ENCODE results near the gene SNAP29. TPM values are rescaled to one million over a fixed set of nuclear protein-coding genes. Genes with fewer than 3 reads are reported as not detected.
"Not testable (repeated sequence)": the region's sequence is repeated elsewhere in the genome, so short reads cannot be mapped to it uniquely, and the experiment has no call there.

Gene SNAP29
- total RNA-seq, 1 donor: 11.5 TPM

DNA sequence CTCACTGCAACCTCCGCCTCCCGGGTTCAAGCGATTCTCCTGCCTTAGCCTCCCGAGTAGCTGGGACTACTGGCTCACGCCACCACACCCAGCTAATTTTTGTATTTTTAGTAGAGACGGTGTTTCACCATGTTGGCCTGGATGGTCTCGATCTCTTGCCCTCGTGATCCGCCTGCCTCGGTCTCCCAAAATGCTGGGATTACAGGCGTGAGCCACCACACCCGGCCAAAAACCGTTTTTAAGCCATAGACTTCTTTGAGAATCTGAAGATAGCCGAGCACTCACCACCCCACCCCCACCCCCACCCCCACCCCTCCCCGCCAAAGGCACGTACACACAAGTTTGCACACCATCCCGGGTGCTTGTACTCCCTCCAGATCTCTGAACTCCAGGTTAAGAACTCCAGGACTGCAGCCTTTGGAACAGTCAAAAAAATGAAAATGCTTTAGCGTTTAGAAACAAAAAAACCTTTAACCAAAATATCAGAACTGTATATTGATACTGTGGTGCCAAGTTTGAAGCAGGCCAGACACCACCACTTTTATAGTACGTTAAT lies 59.9 kb downstream of the SNAP29 start:
- Histone ChIP-seq H3K9me3 (ENCODE audit: low read depth, low read length) (no peaks in the 10 kb centered on the region), H3K4me1 (ENCODE audit: insufficient read depth, low read length) (peaks cover 51% of the 10 kb centered on the region), H3K4me3 (ENCODE audit: low read length) (peak overlapping the region; percentile 95), H3K27me3 (ENCODE audit: insufficient read depth, low read length) (no peaks in the 10 kb centered on the region)

DNA sequence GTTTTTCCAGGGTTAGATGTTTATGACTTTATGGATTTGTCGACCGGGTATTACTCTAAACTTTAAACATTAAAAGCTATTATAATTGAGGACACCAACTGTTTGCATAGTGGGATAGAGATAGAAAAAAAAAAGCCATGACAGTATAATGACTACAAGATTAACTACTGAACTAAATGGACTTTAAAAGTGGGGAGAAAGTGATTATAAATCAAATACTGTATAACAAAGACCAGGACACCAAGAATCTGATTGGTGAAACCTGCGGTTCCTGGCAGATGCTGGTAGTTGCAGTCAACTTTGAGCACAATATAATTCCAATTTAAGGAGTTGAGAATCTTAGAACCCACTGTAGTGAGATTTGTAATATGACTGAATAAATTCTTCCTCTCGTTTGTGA lies 60.9 kb downstream of the SNAP29 start:
- no peaks in the 10 kb centered on the region for H3K9me3 ChIP-seq (ENCODE audit: low read depth, low read length)
- no peaks in the 10 kb centered on the region for H3K27me3 ChIP-seq (ENCODE audit: insufficient read depth, low read length)
- peaks cover 58% of the 10 kb centered on the region for H3K4me1 ChIP-seq (ENCODE audit: insufficient read depth, low read length)
- H3K4me3 ChIP-seq (ENCODE audit: low read length): no peak overlapping the region

DNA sequence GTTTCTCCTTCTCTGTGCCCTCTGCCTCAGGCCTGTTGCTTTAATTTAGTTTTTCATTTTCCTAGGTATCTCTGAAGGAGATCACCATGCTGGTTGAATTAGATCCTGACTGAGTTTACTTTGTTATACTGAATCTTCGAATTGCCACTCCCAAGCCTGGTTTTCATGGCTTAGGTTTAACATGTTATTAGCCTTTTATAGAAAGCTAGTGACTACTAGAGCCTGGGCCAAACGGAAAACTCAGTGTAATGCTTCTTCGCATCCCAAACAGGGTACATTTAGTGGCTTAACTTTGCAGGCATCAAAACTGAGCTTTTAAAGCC lies 62.0 kb downstream of the SNAP29 start:
- Histone ChIP-seq H3K9me3 (ENCODE audit: low read depth, low read length) (no peaks in the 10 kb centered on the region), H3K4me3 (ENCODE audit: low read length) (peak overlapping the region; percentile 1), H3K4me1 (ENCODE audit: insufficient read depth, low read length) (peaks cover 70% of the 10 kb centered on the region), H3K27me3 (ENCODE audit: insufficient read depth, low read length) (no peaks in the 10 kb centered on the region)

DNA sequence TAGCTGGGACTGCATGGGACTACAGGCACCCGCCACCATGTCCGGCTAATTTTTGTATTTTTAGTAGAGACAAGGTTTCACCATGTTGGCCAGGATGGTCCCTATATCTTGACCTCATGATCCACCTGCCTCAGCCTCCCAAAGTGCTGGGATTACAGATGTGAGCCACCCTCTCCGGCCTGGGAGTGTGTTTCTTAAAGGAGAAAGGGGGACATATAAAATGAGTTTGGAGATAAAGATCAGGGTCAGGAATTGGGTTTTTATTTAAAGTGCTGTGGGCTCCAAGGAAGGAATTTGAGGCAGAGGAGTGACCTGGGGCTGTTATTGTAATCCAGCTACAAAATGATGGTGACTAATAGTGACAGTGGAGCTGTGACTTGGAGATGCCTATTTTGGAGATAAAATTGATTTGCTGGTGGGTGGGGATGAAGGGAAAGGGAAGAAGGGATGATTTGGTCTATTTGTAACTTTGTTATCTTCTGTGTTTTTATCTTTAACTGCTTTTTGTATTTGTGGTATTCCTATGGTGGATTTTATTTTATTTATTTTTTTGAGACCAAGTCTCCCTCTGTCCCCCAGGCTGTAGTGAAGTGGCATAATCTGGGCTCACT lies 63.4 kb downstream of the SNAP29 start:
- Histone ChIP-seq H3K4me3 (ENCODE audit: low read length) (no peak overlapping the region), H3K4me1 (ENCODE audit: insufficient read depth, low read length) (peaks cover 74% of the 10 kb centered on the region), H3K27me3 (ENCODE audit: insufficient read depth, low read length) (no peaks in the 10 kb centered on the region), H3K9me3 (ENCODE audit: low read depth, low read length) (no peaks in the 10 kb centered on the region)

DNA sequence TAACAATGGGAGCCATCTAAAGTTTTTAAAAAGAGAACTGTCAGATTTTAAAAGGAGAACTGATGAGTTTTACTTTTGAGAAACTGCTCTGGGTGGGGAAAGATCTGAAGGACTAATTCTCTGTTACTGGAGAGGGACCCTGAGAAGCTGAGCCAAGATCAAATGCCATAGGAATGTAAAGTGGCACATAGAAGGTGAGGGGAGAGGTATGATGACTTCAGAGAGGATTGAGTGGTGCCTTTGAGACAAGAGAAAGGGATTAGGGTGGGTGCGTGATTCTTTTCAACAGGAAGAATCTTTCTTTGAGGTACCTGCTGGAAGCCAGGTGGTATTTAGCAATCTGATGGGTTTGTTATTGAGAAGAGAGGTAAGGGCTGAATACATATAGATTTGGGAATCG lies 67.4 kb downstream of the SNAP29 start:
- Histone ChIP-seq H3K4me1 (ENCODE audit: insufficient read depth, low read length) (peaks cover 70% of the 10 kb centered on the region), H3K4me3 (ENCODE audit: low read length) (no peak overlapping the region), H3K9me3 (ENCODE audit: low read depth, low read length) (no peaks in the 10 kb centered on the region), H3K27me3 (ENCODE audit: insufficient read depth, low read length) (no peaks in the 10 kb centered on the region)

DNA sequence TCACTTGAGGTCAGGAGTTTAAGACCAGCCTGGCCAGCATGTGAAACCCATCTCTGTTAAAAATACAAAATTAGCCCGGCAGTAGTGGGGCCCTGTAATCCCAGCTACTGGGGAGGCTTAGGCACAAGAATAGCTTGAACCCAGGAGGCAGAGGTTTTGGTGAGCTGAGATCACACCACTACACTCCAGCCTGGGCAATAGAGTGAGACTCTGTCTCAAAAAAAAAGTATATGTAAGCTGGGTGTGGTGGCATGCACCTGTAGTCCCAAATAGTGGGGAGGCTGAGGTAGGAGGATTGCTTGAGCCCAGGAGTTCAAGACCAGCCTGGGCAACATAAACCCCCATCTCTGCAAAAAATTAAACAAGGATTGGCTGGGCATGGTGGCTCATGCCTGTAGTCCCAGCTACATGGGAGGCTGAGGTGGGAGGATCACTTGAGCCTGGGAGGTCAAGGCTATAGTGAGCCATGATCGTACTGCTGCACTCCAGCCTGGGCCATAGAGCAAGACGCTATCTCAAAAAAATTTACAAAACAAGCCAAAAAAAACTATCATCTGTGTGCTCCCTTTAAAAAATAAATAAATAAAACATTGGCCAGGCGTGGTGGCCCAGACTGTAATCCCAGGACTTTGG lies 69.2 kb downstream of the SNAP29 start:
- H3K9me3 ChIP-seq (ENCODE audit: low read depth, low read length): no peaks in the 10 kb centered on the region
- peaks cover 56% of the 10 kb centered on the region for H3K4me1 ChIP-seq (ENCODE audit: insufficient read depth, low read length)
- no peaks in the 10 kb centered on the region for H3K27me3 ChIP-seq (ENCODE audit: insufficient read depth, low read length)
- no peak overlapping the region for H3K4me3 ChIP-seq (ENCODE audit: low read length)

DNA sequence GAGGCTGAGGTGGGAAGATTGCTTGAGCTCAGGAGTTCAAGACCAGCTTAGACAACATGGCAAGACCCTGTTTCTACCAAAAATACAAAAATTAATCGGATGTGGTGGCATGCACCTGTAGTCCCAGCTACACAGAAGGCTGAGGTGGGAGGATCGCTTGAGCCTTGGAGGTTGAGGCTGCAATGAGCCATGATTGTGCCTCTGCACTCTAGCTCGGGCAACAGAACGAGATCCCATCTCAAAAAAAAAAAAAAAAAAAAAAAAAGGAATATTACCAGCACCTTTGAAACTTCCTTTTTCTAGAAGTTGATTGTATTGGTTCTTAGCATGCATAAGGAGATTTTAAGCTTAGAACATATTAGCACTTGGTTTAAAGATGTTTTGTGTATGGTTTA lies 69.8 kb downstream of the SNAP29 start:
- Histone ChIP-seq H3K4me1 (ENCODE audit: insufficient read depth, low read length) (peaks cover 54% of the 10 kb centered on the region), H3K4me3 (ENCODE audit: low read length) (no peak overlapping the region), H3K9me3 (ENCODE audit: low read depth, low read length) (no peaks in the 10 kb centered on the region), H3K27me3 (ENCODE audit: insufficient read depth, low read length) (no peaks in the 10 kb centered on the region)

DNA sequence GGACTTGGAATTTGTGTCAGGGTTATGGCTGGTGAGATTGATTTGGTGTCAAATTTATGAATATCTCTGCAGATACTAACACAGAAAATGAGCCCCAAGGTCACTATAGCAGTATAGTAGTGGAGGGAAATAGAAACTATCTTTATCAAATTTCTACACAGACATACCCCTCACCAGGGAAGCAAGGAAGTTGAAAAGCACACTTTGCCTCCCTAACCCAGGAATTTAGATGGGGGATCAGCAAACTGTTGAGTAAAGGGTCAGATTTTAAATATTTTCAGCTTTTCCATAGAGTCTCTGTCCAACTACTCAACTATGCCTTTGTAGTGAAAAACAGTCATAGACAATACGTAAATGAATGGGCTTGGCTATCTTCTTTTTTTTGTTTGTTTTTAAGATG lies 71.2 kb downstream of the SNAP29 start:
- peaks cover 42% of the 10 kb centered on the region for H3K4me1 ChIP-seq (ENCODE audit: insufficient read depth, low read length)

DNA sequence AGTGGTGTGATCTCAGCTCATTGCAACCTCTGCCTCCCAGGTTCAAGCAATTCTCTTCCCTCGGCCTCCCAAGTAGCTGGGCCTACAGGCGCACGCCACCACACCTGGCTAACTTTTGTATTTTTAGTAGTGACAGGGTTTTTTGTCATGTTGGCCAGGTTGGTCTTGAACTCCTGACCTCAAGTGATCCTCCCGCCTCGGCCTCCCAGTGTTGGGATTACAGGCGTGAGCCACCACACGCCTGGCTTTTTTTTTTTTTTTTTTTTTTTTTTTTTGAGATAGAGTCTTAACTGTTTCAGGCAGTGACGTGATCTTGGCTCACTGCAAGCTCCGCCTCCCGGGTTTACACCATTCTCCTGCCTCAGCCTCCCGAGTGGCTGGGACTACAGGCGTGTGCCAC lies 71.6 kb downstream of the SNAP29 start:
- not testable (repeated sequence) for H3K27me3 ChIP-seq (ENCODE audit: insufficient read depth, low read length); H3K9me3 ChIP-seq (ENCODE audit: low read depth, low read length); H3K4me3 ChIP-seq (ENCODE audit: low read length)
- H3K4me1 ChIP-seq (ENCODE audit: insufficient read depth, low read length): peaks cover 38% of the 10 kb centered on the region

More for the DNA sequence above, 71.2 kb downstream of the SNAP29 start:
- H3K9me3 ChIP-seq (ENCODE audit: low read depth, low read length): no peaks in the 10 kb centered on the region
- H3K27me3 ChIP-seq (ENCODE audit: insufficient read depth, low read length): no peaks in the 10 kb centered on the region
- H3K4me3 ChIP-seq (ENCODE audit: low read length): no peak overlapping the region

DNA sequence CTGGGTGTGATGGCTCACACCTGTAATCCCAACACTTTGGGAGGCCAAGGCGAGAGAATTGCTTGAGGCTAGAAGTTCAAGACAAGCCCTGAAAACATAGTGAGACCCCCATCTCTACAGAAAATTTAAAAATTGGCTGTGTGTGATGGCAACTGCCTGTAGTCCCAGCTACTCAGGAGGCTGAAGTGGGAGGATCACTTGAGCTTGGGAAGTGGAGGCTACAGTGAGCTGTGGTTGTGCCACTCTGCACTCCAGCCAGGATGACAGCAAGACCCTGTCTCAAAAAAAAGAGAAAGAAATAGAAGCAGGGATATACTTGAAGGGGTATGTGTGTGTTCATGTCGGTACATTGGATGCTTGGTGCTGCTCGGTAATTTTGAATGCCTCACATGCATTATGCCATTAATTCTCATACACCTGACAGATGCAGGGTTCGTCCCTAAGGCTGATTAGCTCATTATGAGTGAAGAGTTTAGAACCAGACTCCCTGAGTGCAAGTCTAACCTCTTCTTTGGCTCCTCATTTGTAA lies 72.4 kb downstream of the SNAP29 start:
- H3K9me3 ChIP-seq (ENCODE audit: low read depth, low read length): no peaks in the 10 kb centered on the region
- H3K4me1 ChIP-seq (ENCODE audit: insufficient read depth, low read length): peaks cover 30% of the 10 kb centered on the region
- no peak overlapping the region for H3K4me3 ChIP-seq (ENCODE audit: low read length)
- no peaks in the 10 kb centered on the region for H3K27me3 ChIP-seq (ENCODE audit: insufficient read depth, low read length)

DNA sequence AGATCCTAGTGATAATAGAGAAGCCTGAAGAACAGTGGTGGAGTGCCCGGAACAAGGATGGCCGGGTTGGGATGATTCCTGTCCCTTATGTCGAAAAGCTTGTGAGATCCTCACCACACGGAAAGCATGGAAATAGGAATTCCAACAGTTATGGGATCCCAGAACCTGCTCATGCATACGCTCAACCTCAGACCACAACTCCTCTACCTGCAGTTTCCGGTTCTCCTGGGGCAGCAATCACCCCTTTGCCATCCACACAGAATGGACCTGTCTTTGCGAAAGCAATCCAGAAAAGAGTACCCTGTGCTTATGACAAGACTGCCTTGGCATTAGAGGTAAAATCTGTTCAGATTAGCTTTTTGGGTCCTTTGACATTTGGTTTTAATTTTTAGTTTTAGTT lies 75.1 kb downstream of the SNAP29 start:
- H3K4me1 ChIP-seq (ENCODE audit: insufficient read depth, low read length): peaks cover 20% of the 10 kb centered on the region
- H3K27me3 ChIP-seq (ENCODE audit: insufficient read depth, low read length): no peaks in the 10 kb centered on the region
- no peaks in the 10 kb centered on the region for H3K9me3 ChIP-seq (ENCODE audit: low read depth, low read length)
- no peak overlapping the region for H3K4me3 ChIP-seq (ENCODE audit: low read length)

DNA sequence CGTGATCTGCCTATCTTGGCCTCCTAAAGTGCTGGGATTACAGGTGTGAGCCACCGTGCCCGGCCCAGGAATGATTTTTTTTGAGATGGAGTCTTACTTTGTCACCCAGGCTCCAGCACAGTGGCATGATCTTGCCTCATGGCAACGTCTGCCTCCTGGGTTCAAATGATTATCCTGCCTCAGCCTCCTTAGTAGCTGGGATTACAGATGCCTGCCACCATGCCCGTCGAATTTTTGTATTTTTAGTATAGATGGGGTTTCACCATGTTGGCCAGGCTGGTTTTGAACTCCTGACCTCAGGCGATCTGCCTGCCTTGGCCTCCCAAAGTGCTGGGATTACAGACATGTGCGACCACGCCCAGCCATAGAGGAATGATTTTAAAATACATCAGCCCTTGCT lies 76.2 kb downstream of the SNAP29 start:
- peaks cover 20% of the 10 kb centered on the region for H3K4me1 ChIP-seq (ENCODE audit: insufficient read depth, low read length)
- H3K27me3 ChIP-seq (ENCODE audit: insufficient read depth, low read length); H3K4me3 ChIP-seq (ENCODE audit: low read length); H3K9me3 ChIP-seq (ENCODE audit: low read depth, low read length): not testable (repeated sequence)

DNA sequence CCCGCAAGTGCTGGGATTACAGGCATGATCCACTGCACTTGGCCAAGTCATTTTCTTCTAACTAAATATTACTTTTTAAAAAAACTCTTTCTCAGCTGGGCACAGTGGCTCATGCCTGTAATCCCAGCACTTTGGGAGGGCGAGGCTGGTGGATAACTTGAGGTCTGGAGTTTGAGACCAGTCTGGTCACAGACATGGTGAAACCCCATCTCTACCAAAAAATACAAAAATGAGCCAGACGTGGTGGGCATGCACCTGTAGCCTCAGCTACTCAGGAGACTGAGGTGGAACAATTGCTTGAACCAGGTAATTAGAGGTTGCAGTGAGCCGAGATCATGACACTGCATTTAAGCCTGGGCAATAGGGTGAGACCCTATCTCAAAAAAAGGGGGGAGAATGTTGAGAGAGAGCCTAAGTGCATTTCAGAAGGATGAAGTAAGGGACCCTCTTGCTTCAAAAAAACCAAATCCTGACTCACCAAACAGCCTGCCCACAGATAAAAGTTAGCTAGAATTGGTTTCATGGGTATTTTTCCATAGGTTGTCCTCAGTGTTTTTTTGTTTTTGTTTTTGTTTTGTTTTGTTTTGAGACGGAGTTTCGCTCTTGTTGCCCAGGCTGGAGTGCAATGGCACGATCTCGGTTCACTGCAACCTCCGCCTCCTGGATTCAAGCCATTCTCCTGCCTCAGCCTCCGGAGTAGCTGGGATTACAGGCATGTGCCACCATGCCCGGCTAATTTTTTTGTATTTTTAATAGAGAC lies 77.2 kb downstream of the SNAP29 start:
- H3K4me1 ChIP-seq (ENCODE audit: insufficient read depth, low read length): peaks cover 23% of the 10 kb centered on the region
- not testable (repeated sequence) for H3K4me3 ChIP-seq (ENCODE audit: low read length); H3K9me3 ChIP-seq (ENCODE audit: low read depth, low read length); H3K27me3 ChIP-seq (ENCODE audit: insufficient read depth, low read length)

DNA sequence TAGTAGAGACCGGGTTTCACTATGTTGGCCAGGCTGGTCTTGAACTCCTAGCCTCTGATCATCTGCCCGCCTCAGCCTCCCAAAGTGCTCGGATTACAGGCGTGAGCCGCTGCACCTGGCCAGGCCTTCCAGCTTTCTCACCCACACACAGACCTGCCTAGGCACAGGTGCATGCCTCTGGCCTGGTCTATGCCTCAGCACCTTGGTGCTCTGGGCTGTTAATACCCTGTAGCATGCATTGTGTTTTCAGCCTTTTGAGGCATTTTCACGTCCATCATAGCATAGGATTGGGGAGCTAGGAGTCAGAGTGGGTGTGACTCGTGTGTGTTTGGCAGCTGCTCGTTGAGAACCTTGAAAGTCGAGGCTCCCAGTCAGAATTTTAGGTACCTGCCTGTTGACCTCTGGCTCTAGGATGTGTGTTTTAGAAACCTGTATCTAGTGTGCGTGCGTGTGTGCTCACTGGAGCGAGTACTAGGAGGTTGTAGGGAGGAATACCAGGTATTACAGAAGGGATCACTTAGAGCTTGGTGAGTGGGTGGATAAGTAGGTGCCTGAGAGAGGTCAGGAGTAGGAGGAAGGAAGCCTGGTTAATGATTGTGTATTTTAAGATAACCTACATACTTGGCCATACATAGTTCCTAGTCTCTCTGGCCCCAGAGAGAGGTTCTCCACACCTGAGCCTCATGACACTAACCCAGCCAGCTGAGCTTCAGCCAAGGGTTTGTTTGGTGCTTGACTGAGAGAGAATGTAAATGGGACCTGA lies 78.4 kb downstream of the SNAP29 start:
- Histone ChIP-seq H3K4me1 (ENCODE audit: insufficient read depth, low read length) (peaks cover 26% of the 10 kb centered on the region), H3K27me3 (ENCODE audit: insufficient read depth, low read length) (no peaks in the 10 kb centered on the region), H3K4me3 (ENCODE audit: low read length) (no peak overlapping the region), H3K9me3 (ENCODE audit: low read depth, low read length) (no peaks in the 10 kb centered on the region)

Data from mononuclear cell (primary cell).